ENCODE results near the gene SLC25A19.

SLC25A19 gene

DNA sequence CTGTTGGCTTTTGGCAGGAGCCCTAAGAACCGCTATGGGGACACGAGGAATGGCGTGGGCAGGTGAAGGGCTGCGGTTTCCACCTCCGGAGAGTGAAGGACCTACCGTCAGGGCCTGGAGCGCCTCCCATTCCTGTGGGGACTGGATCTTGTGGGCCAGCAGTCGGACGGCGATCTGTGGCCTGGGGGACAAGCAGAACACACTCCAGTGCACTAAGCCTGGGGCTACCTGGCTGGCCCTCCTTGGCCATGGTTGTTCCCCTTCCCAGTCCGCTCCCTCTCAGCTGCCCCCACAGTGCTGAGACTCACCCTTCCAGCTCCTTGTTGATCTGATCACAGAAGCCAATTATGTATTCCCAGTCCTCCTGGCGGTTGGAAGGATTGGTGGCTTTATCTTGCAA lies 42.8 kb downstream of the SLC25A19 start:
- H3F3A ChIP-seq (ENCODE audit: low read depth) = no peaks in the 10 kb centered on the region
- H3K4me1 ChIP-seq (ENCODE audit: insufficient read depth, low read length, poor library complexity, severe bottlenecking) = no peaks in the 10 kb centered on the region

DNA sequence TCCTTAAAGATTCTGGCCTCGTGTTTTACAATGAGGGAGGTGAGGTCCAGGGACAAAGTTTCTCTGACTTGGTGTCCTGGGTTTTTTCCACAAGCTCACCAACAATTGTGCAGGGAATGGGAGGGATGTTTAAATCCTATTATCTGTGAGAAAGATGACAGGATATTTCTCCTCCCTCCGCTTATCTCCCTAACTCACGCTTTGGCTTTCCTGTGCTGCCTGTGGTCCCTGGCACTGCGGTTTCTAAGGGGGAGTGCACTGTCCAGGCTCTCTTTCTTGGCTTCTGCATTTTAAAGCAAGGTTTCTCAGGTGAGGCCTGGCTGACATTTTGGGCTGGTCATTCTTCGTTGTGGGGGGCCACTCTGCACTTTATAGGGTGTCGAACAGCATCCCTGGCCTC lies 44.2 kb downstream of the SLC25A19 start:
- Histone ChIP-seq H3K9me3 (ENCODE audit: insufficient read depth, low read depth, low read length) (no peaks in the 10 kb centered on the region), H3K4me1 (ENCODE audit: insufficient read depth, low read length, poor library complexity, severe bottlenecking) (no peaks in the 10 kb centered on the region), H4K20me1 (ENCODE audit: insufficient read depth, low read length, poor library complexity, severe bottlenecking) (no peaks in the 10 kb centered on the region), H3K79me2 (ENCODE audit: insufficient read depth, low read length) (peaks cover 7% of the 10 kb centered on the region; the same call in 1 of the 2 replicates), H3K9me2 (replicated peaks; ENCODE audit: low read depth, low read length) (no peaks in the 10 kb centered on the region), H3K4me3 (ENCODE audit: low read length, poor library complexity, severe bottlenecking) (no peak overlapping the region), H3F3A (ENCODE audit: low read depth) (no peaks in the 10 kb centered on the region), H3K4me2 (ENCODE audit: low read depth, low read length, poor library complexity, severe bottlenecking) (no peak overlapping the region), H3K9ac (ENCODE audit: low read depth, low read length, poor library complexity, severe bottlenecking) (no peak overlapping the region), H2AFZ (ENCODE audit: low read length) (no peak overlapping the region), H3K36me3 (ENCODE audit: insufficient read depth, low read length) (peaks cover 66% of the 10 kb centered on the region; the same call in 1 of the 2 replicates), H3K27me3 (ENCODE audit: insufficient read depth, low read length, poor library complexity, severe bottlenecking) (no peaks in the 10 kb centered on the region)
- TF ChIP-seq CTCF (conservative IDR thresholded peaks at IDR 0.05; ENCODE audit: low read length) = no peak
- no peak for TF ChIP-seq EZH2phosphoT487 (IDR thresholded peaks at IDR 0.05; ENCODE audit: borderline replicate concordance)

More for the DNA sequence above, 42.8 kb downstream of the SLC25A19 start:
- no peaks in the 10 kb centered on the region for H3K9me3 ChIP-seq (ENCODE audit: insufficient read depth, low read depth, low read length)
- TF ChIP-seq CTCF (conservative IDR thresholded peaks at IDR 0.05; ENCODE audit: low read length) (no peak), EZH2phosphoT487 (IDR thresholded peaks at IDR 0.05; ENCODE audit: borderline replicate concordance) (no peak)
- no peak overlapping the region for H3K4me2 ChIP-seq (ENCODE audit: low read depth, low read length, poor library complexity, severe bottlenecking)
- no peak overlapping the region for H3K4me3 ChIP-seq (ENCODE audit: low read length, poor library complexity, severe bottlenecking)
- H3K36me3 ChIP-seq (ENCODE audit: insufficient read depth, low read length) = peaks cover 54% of the 10 kb centered on the region; the same call in 1 of the 2 replicates
- peaks cover 17% of the 10 kb centered on the region; the same call in 1 of the 2 replicates for H3K79me2 ChIP-seq (ENCODE audit: insufficient read depth, low read length)
- no peaks in the 10 kb centered on the region for H3K9me2 ChIP-seq (replicated peaks; ENCODE audit: low read depth, low read length)
- no peaks in the 10 kb centered on the region for H4K20me1 ChIP-seq (ENCODE audit: insufficient read depth, low read length, poor library complexity, severe bottlenecking)
- no peak overlapping the region for H3K9ac ChIP-seq (ENCODE audit: low read depth, low read length, poor library complexity, severe bottlenecking)
- H3K27me3 ChIP-seq (ENCODE audit: insufficient read depth, low read length, poor library complexity, severe bottlenecking) = no peaks in the 10 kb centered on the region
- H2AFZ ChIP-seq (ENCODE audit: low read length) = no peak overlapping the region

DNA sequence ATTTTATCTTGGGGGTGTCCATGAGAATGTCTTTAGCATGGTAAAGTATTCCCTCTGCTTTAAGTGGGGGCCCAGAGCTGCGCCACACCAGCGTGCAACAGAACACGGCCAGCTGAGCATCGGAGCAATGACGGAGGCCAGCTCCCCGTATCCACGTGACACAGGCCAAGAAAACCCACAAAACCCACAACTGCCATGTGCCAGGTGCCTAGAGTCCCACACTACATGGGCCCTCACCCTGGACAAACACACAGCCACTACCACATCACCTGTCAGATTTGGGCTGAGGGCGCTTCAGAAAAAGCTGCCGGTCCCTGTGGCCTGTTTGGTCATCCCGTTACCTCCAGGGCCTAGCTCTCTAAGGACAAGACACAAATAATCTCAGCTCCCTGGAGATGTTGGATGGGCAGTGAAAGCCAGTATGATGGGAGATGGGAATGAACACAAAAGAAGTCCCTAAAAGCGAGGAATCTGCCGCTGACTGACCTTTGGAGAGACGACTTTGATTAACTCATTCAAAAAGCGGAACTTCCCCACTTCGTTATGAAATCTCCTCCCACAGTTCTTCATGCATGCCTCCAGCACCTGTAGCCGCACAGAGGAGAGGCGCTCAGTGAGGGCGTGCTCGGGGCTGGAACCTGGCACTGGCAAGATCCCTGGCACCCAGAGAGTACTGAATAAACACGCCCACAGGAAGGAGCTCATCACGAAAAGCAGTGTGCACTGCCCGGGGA lies 44.9 kb downstream of the SLC25A19 start:
- Histone ChIP-seq H4K20me1 (ENCODE audit: insufficient read depth, low read length, poor library complexity, severe bottlenecking) (no peaks in the 10 kb centered on the region), H3K4me3 (ENCODE audit: low read length, poor library complexity, severe bottlenecking) (no peak overlapping the region), H3K9me3 (ENCODE audit: insufficient read depth, low read depth, low read length) (no peaks in the 10 kb centered on the region), H3K4me2 (ENCODE audit: low read depth, low read length, poor library complexity, severe bottlenecking) (no peak overlapping the region), H3K36me3 (ENCODE audit: insufficient read depth, low read length) (peaks cover 71% of the 10 kb centered on the region; the same call in 1 of the 2 replicates), H3K79me2 (ENCODE audit: insufficient read depth, low read length) (no peaks in the 10 kb centered on the region), H3K9me2 (replicated peaks; ENCODE audit: low read depth, low read length) (no peaks in the 10 kb centered on the region), H3K9ac (ENCODE audit: low read depth, low read length, poor library complexity, severe bottlenecking) (no peak overlapping the region), H3F3A (ENCODE audit: low read depth) (no peaks in the 10 kb centered on the region), H2AFZ (ENCODE audit: low read length) (no peak overlapping the region), H3K4me1 (ENCODE audit: insufficient read depth, low read length, poor library complexity, severe bottlenecking) (no peaks in the 10 kb centered on the region), H3K27me3 (ENCODE audit: insufficient read depth, low read length, poor library complexity, severe bottlenecking) (no peaks in the 10 kb centered on the region)
- no peak for TF ChIP-seq CTCF (conservative IDR thresholded peaks at IDR 0.05; ENCODE audit: low read length)
- TF ChIP-seq EZH2phosphoT487 (IDR thresholded peaks at IDR 0.05; ENCODE audit: borderline replicate concordance) = no peak

Measured in Loucy (cell line).